COR-L47 (cell line): ENCODE measurements around the gene AIPL1.

Source experiments
- DNase-seq: peaks from one replicate; lab custom pipeline; 2025; lab: John Stamatoyannopoulos, UW

The AIPL1 gene

GRCh38 chr17:6465206-6466003 lies 30.5 kb upstream of the AIPL1 start:
- no peak for DNase-seq

GRCh38 chr17:6464446-6465041 lies 29.6 kb upstream of the AIPL1 start:
- DNase-seq: no peak

GRCh38 chr17:6463616-6464445 lies 28.9 kb upstream of the AIPL1 start:
- DNase-seq: no peak

- no peak for DNase-seq
These were observed 27.8 kb upstream of the AIPL1 start for GRCh38 chr17:6462692-6463091.

- DNase-seq: no peak
These were observed 27.0 kb upstream of the AIPL1 start for GRCh38 chr17:6461792-6462524.

- no peak for DNase-seq
These were observed 26.3 kb upstream of the AIPL1 start for GRCh38 chr17:6461246-6461645.

GRCh38 chr17:6460531-6461161 lies 25.7 kb upstream of the AIPL1 start:
- no peak for DNase-seq

GRCh38 chr17:6458460-6458950 lies 23.6 kb upstream of the AIPL1 start:
- DNase-seq: no peak

- DNase-seq: no peak
These were observed 23.0 kb upstream of the AIPL1 start for GRCh38 chr17:6457688-6458459.

GRCh38 chr17:6456914-6457687 lies 22.2 kb upstream of the AIPL1 start:
- DNase-seq: no peak

GRCh38 chr17:6456321-6456720 lies 21.4 kb upstream of the AIPL1 start:
- no peak for DNase-seq

- no peak for DNase-seq
These were observed 20.4 kb upstream of the AIPL1 start for GRCh38 chr17:6455321-6455705.

- DNase-seq: no peak
These were observed 19.8 kb upstream of the AIPL1 start for GRCh38 chr17:6454495-6455320.

- no peak for DNase-seq
These were observed 18.5 kb upstream of the AIPL1 start for GRCh38 chr17:6453279-6454024.

GRCh38 chr17:6452471-6453266 lies 17.7 kb upstream of the AIPL1 start:
- DNase-seq: no peak

GRCh38 chr17:6450926-6451832 lies 16.3 kb upstream of the AIPL1 start:
- no peak for DNase-seq
